TTC549 (cell line): ENCODE data around the gene TMEM135.

ENCODE experiments used
- FAIRE-seq: peaks from 2 replicates; lab custom pipeline; 2012; peaks lifted over from hg19 to GRCh38; lab: Jason Lieb, UNC

TMEM135 gene

GRCh38 chr11:87315229-87315628 lies 277.5 kb downstream of the TMEM135 start:
- FAIRE-seq = no peak

DNA sequence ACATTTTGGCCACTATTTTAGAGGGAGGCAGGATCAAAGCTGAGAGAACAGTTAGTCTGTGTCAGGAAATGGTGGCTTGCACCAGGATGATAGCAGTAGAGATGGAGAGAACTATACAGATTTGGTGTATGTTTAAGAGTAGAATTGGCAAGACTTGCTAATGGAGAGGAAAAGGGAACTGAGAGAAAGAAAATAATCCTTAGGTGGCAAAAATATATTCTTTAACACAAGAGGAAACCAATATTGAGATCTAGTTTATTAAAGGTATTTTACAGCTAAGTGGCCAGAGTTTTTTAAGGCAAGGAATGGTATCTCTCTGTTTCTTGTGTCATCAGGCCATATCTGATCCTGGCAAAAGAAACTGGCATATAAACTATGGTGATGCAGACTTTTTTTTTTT lies 278.8 kb downstream of the TMEM135 start:
- FAIRE-seq = no peak

DNA sequence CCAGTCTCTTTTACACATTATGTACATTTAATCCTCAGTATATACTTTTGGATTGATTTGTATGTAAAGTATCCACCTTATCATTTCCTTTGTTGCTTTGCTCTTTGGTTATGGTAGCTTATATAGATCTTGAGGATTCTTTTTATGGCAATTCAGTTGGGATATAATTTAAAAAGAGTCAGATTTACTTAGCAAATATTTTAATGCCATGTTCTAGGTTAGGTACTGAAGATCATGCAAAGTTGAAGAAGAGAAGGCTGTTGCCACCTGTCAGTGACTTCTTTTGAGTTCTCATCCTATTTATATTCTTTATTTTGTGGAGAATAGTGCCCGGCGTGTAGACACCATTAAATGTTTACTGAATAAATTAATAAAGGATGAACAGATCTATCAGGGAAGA lies 279.7 kb downstream of the TMEM135 start:
- no peak for FAIRE-seq

DNA sequence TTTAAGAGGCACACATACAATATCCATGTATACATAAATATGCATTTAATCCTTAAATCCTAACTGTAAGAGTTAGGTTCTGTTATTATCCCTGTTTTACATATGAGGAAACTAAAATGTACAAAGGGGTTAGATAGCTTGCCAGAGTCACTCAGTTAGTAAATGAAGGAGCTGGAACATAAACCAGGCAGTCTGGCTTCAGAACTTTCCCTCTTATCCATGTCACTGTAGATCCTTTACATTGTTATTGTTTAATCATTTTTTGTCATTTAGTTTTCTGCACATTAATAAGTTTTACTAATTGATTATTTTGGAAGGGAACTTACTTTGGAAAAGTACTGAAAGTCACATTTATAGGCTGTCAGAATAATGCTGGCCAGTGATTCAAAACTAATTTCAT lies 282.4 kb downstream of the TMEM135 start:
- FAIRE-seq = no peak

DNA sequence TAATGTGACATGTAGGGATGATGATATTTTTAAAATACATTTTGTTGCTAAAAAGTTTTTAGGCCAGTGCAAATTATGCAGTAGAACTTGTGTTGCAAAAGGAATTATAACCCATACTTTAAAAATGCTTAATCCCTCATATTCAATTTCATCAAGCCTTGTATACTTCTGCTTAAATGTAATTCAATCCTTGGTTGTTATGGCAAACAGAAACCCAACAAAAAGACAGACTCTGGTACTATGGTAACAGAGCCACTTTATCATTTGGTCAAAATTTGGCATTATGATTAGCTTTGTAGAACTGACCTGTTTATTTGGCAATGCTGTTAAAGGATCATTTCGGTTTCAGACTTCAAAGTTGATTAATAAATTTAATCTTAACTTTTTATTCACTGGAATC lies 284.8 kb downstream of the TMEM135 start:
- FAIRE-seq = no peak

DNA sequence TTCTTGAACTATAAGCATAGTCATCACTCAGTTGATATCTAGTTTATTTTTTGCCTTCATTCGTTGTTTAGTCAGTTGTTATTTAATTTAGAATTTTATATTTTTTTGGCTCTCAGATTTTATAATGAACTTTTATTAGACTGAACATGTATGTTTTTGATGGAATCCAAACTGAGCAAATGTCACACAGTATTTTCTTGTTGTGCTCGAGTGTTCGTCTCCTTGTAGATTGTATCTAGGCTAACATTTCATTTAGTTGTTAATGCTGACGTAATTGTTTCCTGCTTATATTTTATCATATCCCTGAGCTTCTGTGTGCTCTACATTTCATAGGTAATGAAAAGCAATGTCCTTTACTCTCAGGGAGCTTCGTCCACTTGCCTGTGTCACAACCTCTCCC lies 286.2 kb downstream of the TMEM135 start:
- FAIRE-seq = no peak

DNA sequence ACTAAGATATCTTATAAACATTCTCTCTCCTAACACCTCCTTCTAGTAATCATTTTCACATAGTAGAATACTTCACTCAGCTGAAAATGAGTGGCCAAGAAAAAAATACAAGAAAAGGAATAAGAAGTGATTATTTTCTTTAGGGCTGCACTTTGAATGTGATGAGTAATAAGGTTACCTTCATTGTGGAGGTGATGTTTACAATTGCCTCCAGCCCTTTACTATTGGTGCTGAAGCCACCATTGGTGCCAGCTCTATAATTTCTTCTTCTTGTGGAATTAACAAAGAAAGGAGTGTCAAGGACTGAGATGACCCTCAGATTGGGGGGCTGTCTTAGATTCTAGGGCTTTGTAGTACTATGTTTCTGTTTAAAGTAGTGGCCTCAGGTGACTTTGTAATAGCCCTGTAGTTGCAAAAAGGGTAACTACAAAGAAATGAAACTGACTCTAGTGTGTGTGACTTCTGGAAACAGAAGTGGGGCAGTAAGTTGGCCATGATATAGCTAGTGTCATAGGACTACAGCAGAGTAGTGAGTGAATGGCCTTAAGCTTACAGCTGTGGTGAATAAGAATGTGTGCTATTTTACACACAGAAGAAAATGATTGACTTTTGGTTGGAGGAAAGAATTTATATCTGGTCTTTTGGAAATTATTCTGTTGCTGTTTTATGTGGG lies 287.2 kb downstream of the TMEM135 start:
- no peak for FAIRE-seq

DNA sequence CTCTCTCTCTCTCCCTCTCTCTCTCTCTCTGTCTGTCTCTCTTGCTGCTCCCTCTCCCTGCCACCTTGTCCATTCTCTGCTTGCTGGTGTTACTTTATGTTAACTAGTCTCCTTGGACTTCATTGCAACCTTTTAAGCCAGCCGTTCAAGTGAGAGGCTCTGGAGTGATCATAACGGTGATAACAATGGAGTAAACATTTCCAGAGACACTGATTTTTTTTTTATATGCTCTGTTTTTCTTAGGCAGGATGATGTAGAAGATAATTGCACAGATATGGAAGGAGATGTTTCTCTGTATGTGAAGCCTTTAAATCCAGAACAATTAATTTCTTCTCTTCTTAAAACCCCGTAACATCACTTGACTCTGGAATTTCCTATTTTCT lies 287.7 kb downstream of the TMEM135 start:
- FAIRE-seq = no peak

GRCh38 chr11:87326594-87326993 lies 288.9 kb downstream of the TMEM135 start:
- no peak for FAIRE-seq

DNA sequence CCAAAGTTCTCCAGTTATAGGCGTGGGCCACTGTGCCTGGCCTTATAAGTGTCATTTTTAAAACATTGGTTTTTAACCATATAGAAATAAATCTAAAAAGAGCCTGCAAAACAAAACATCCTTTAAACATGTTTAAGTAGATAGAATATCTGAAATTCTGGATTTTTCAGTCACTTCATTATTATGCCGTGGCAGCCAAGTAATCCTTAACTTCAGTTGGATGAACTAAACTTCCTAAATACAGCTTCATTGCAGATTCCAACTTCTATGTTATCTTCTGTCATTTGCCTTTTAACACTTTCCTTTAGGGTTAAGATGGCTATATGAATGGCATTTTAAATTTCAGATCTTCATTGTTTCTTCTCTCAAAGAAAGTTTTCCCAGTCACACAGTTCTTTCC lies 291.4 kb downstream of the TMEM135 start:
- no peak for FAIRE-seq

- no peak for FAIRE-seq
These were observed 292.5 kb downstream of the TMEM135 start for GRCh38 chr11:87330187-87330601.

DNA sequence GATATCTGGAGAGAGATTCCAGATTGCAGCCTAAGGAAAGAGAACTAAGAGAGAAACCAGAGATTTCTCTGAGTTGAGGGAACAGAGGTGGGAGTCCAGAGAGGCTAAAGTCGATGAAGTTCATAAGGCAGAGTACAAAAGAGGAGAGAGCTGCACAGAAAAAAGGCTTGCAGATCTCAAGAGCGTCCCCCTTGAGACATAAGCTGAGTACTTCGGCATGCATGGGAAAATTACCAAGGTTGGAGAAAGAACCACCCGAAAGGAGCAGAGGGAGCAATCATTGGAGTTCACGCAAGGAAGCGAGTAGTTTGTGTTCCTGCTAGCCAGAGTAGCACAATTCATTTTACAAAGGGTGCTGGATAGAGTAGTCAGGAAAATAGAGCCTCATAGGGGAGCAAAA lies 293.5 kb downstream of the TMEM135 start:
- FAIRE-seq = no peak

- no peak for FAIRE-seq
These were observed 300.4 kb downstream of the TMEM135 start for GRCh38 chr11:87338046-87338639.

DNA sequence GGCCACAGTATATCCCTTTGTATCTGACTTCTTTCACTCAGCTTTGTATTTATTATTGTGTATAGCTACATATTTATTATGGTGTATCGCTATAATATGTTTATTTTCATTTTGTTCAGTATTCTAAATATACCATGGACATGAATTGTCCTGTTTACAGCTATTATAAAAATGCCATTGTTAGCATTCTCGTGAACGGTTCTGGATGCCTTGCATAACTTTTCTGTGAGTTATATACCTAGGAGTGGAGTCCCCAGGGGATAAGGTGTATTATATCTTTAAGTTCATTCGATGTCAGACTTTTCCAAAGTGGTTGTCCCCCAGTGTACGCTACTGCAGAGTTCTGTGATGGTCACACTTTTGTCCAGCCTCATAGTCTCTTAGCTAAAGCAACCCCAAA lies 301.7 kb downstream of the TMEM135 start:
- no peak for FAIRE-seq

DNA sequence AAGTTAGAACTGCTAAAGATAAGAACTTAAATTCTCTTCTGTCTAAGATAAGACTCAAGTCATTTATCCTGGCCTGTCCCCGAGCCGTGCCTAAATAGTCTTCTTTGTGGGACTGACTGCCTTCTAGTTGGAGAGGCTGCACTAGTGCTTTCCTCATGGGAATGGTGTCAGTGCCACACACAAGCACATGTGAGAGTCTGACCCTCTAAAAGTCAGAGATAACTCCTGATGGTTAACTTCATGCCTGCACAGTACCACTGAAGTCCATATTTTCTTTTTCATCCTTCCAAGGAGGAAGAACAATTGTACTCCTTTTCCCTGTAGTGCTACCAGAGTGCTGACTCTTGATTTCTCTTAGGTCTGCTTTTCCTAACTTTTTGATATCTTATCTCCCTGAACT lies 309.7 kb downstream of the TMEM135 start:
- FAIRE-seq = no peak

- FAIRE-seq = no peak
These were observed 310.1 kb downstream of the TMEM135 start for GRCh38 chr11:87347854-87348253.

DNA sequence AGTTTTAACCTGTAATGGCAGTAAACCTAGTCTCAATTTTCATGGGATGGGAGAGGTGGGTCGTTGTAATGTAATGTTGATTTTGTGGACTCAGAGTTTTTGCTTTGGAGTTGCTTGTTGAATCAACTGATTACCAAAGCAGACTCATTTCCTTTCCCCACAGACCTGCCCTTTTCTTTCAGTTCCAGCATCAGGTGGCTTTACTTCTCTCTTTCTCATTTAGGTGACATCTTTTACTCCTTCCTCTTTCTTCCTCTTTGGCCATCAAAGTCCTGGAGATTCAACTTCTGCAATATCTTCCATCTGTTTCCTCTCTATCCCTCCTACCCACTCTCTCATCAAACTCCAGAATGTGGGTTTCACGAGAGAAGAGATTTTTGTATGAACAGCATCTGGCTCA lies 313.9 kb downstream of the TMEM135 start:
- FAIRE-seq = no peak

- FAIRE-seq = no peak
These were observed 315.3 kb downstream of the TMEM135 start for GRCh38 chr11:87352759-87353707.

GRCh38 chr11:87353771-87354345 lies 316.1 kb downstream of the TMEM135 start:
- no peak for FAIRE-seq

- FAIRE-seq = no peak
These were observed 317.9 kb downstream of the TMEM135 start for GRCh38 chr11:87355596-87355995.

DNA sequence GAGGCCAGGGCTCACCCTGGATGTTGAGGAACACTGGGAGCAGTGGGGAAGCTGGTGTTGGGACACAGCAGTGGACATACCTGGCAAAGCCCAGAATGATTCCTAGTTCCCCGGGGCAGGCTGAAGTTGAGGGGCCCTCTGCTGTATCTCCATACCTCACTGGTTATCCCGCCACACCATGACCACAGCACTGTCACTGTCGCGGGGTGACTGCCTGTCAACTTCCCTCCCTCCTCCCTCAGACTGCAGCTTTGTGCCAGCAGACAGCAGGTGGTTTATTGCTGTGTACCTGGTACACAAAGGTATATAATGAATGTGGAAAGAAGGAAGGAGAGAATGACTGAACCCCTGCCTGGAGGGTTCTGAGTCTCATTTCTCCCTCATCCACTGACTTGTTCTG lies 318.7 kb downstream of the TMEM135 start:
- FAIRE-seq = no peak

DNA sequence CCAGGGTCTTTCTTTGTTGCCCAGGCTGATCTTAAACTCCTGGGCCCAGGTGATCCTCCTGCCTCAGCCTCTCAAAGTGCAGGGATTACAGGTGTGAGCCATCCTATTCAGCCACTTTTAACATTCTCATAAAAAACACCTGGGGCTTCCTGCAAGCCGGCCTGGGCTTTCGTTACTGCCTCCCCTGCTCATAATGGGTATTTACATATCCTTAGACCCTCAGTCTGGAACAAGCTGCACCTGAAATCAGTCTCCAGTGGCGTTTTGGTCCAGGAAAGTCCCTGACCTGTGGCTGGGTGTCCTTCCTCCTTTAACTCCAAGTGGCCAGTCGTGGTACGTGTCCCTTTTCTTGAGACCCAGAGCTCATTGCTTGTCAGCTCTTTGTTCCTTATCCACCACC lies 320.7 kb downstream of the TMEM135 start:
- FAIRE-seq = no peak

GRCh38 chr11:87359401-87359800 lies 321.7 kb downstream of the TMEM135 start:
- no peak for FAIRE-seq
